Transverse colon (tissue), 4 donors: ENCODE data around the gene PTGES3L. TPM values are rescaled to one million over a fixed set of nuclear protein-coding genes. Genes with fewer than 3 reads are reported as not detected.

Experiments used
- DNase-seq: peaks from one replicate; pipeline ENCODE4 v3.0.0-alpha.2; 2019
- H3K27ac ChIP-seq, 4 donors: fragments of 200-600 bp; sonication (generic); 2 replicates each; pipeline ENCODE4 v1.5.1; 2016 to 2018; ENCODE audit warnings: inconsistent platforms in 4 of 4
- H3K27me3 ChIP-seq: fragments of 200-600 bp; sonication (generic); 2 replicates; pipeline ENCODE4 v1.5.1; 2017; ENCODE audit warnings: inconsistent platforms
- H3K36me3 ChIP-seq, 4 donors: fragments of 200-600 bp; sonication (generic); 2 replicates each; pipeline ENCODE4 v1.5.1; 2017 to 2019; ENCODE audit warnings: inconsistent platforms in 4 of 4
- H3K4me1 ChIP-seq, 4 donors: fragments of 200-600 bp; sonication (generic); 2 replicates each; pipeline ENCODE4 v1.5.1; 2017 to 2020; ENCODE audit warnings: inconsistent platforms in 4 of 4
- H3K4me3 ChIP-seq, 4 donors: fragments of 200-600 bp; sonication (generic); 1 replicate in 1 of 4; 2 replicates in 3 of 4; pipeline versions ENCODE4 v1.5.1 to v1.6.1; 2017 to 2019; ENCODE audit warnings: inconsistent platforms in 4 of 4
- H3K9me3 ChIP-seq, 2 donors: fragments of 200-600 bp; sonication (generic); 2 replicates each; pipeline ENCODE4 v1.5.1; 2017 to 2019; ENCODE audit warnings: inconsistent platforms in 2 of 2
- CTCF ChIP-seq, 5 experiments: fragments of 200-600 bp in 3 of 5; fragments of 450-650 bp in 2 of 5; sonication (generic) in 3 of 5; IDR thresholded peaks; 1 replicate in 2 of 5; 2 replicates in 3 of 5; pipeline ENCODE4 v1.5.1; 2016 to 2017; ENCODE audit warnings: antibody characterized with exemption in 5 of 5, inconsistent platforms in 3 of 5, mild to moderate bottlenecking in 2 of 5, moderate library complexity in 1 of 5
- EP300 ChIP-seq: sonication (generic); formaldehyde crosslinking; IDR thresholded peaks from one replicate; pipeline ENCODE4 v1.6.1; 2017; ENCODE audit warnings: antibody characterized with exemption, low read depth
- POLR2A ChIP-seq: fragments of 450-650 bp; IDR thresholded peaks from one replicate; pipeline ENCODE4 v1.6.1; 2016; ENCODE audit warnings: antibody characterized with exemption, mild to moderate bottlenecking, moderate library complexity
- POLR2AphosphoS5 ChIP-seq, 3 donors: sonication (generic); formaldehyde crosslinking; IDR thresholded peaks; one replicate each; pipeline ENCODE4 v1.6.1; 2016; ENCODE audit warnings: antibody characterized with exemption in 3 of 3
- WGBS, 2 donors: methylation state at CpG; one replicate each; pipeline ENCODE4 v1.1.5; 2018; ENCODE audit warnings: low coverage in 1 of 2; 5-methylcytosine and 5-hydroxymethylcytosine counted together
- in situ Hi-C, 4 donors: fragments of 200-750 bp; cut with MboI; loops; one replicate each; pipeline versions ENCODE4 v1.15.0 to v1.15.1; 2017; ENCODE audit warnings: low sequenced_read_pairs in 3 of 4, low pct_ligation_motif_present in 1 of 4, low pct_unique_long_range_greater_than_20kb in 1 of 4
- intact Hi-C: fragments of 100-400 bp; cut with DNase I; formaldehyde crosslinking; loops from one replicate; pipeline ENCODE4 v1.15.1; 2023; ENCODE audit warnings: low total_unique reads
- total RNA-seq, 4 donors: library from RNA; depleted of rRNA; stranded (reverse); fragments of >200 nt; gene quantifications; one replicate each; pipeline ENCODE4 v1.1.0, GENCODE V29; 2016

PTGES3L gene
- total RNA-seq, 4 donors from 2014 or later, result 3.4 to 8.3 (median 5.1) TPM; not detected in 1

GRCh38 chr17:43025766-43026537 is 46.1 kb upstream of the PTGES3L start:
- peak overlapping the region in 3 of 4 donors; percentile 67 to 86 (median 80) for H3K27ac ChIP-seq
- in situ Hi-C loops, result loop anchor here in 1 of 4 donors (25.0 kb wide), 1 partner anchor 311 kb away; no protein-coding TSS in a partner anchor

GRCh38 chr17:43025290-43025657 is 45.4 kb upstream of the PTGES3L start:
- Histone ChIP-seq H3K9me3 (no peaks in the 10 kb centered on the region), H3K36me3 (no peaks in the 10 kb centered on the region), H3K27ac (peak overlapping the region; percentile 67 to 86 (median 74)), H3K4me1 (peaks cover 6 to 25% (median 18%) of the 10 kb centered on the region in 4 donors), H3K27me3 (peaks cover 3% of the 10 kb centered on the region), H3K4me3 (peak overlapping the region; percentile 35 to 57 (median 43))
- intact Hi-C loops (no loop called here), in situ Hi-C loops (loop anchor here in 1 of 4 donors (25.0 kb wide), 1 partner anchor 312 kb away; no protein-coding TSS in a partner anchor)
- 10% methylated on average over 26 of the region's 27 CpGs; no CpG with 5 or more reads in 1 of the 2 donors for WGBS, 2 donors
- DNase-seq, result no peak
- TF ChIP-seq POLR2A (no peak), POLR2AphosphoS5 (IDR thresholded peaks at IDR 0.05) (no peak), EP300 (no peak), CTCF (IDR thresholded peaks at IDR 0.05) (no peak)

More at GRCh38 chr17:43025766-43026537, 46.1 kb upstream of the PTGES3L start:
- H3K36me3 ChIP-seq, result no peaks in the 10 kb centered on the region
- no peaks in the 10 kb centered on the region for H3K9me3 ChIP-seq
- H3K27me3 ChIP-seq, result peaks cover 3% of the 10 kb centered on the region
- peaks cover 6 to 21% (median 15%) of the 10 kb centered on the region in 4 donors for H3K4me1 ChIP-seq
- no peak for DNase-seq
- TF ChIP-seq POLR2AphosphoS5 (IDR thresholded peaks at IDR 0.05) (no peak), POLR2A (no peak), CTCF (IDR thresholded peaks at IDR 0.05) (no peak)
- no peak overlapping the region for H3K4me3 ChIP-seq
- 67 to 74% methylated on average over 8 to 16 of the region's 16 CpGs for WGBS, 2 donors
- intact Hi-C loops, result no loop called here

GRCh38 chr17:43024407-43025289 is 44.8 kb upstream of the PTGES3L start, which contains the start of gene RND2:
Gene RND2 (plus strand): TSS chr17:43025231. CDS start chr17:43025348, 117 bp downstream.
- 0% methylated on average over 34 of the region's 61 CpGs; no CpG with 5 or more reads in 1 of the 2 donors for WGBS, 2 donors
- peaks cover 6 to 31% (median 25%) of the 10 kb centered on the region in 4 donors for H3K4me1 ChIP-seq
- intact Hi-C loops, result no loop called here
- in situ Hi-C loops, result loop anchor here in 2 of 4 donors (25.0 kb wide), 1 partner anchor 313 kb away; no protein-coding TSS in a partner anchor
- H3K27ac ChIP-seq, result peak within 1 kb of the TSS; percentile 67 to 86 (median 74)
- peak within 1 kb of the TSS; percentile 35 to 57 (median 43) for H3K4me3 ChIP-seq
- TF ChIP-seq POLR2AphosphoS5 (IDR thresholded peaks at IDR 0.05) (no peak), CTCF (IDR thresholded peaks at IDR 0.05) (peak; percentile 52 to 80 (median 64)), EP300 (no peak), POLR2A (peak; percentile 21)
- no peaks in the 10 kb centered on the region for H3K36me3 ChIP-seq
- DNase-seq, result peak; percentile 87
- no peaks in the 10 kb centered on the region for H3K9me3 ChIP-seq
- H3K27me3 ChIP-seq, result peaks cover 3% of the 10 kb centered on the region
